Cortex of kidney (tissue), 1 donor: Measurements from ENCODE around the gene PEF1.

Experiments used
- DNase-seq: peaks from one replicate; lab custom pipeline; 2025; lab: John Stamatoyannopoulos, UW

Gene PEF1

GRCh38 chr1:31671147-31671546 is 26.5 kb upstream of the PEF1 start:
- DNase-seq, result no peak

GRCh38 chr1:31670593-31670964 is 25.9 kb upstream of the PEF1 start:
- DNase-seq, result no peak

GRCh38 chr1:31669786-31670592 is 25.3 kb upstream of the PEF1 start:
- DNase-seq, result no peak

GRCh38 chr1:31669433-31669785 is 24.7 kb upstream of the PEF1 start:
- DNase-seq, result no peak

GRCh38 chr1:31668303-31668883 is 23.7 kb upstream of the PEF1 start:
- DNase-seq, result no peak

GRCh38 chr1:31667065-31667785 is 22.5 kb upstream of the PEF1 start:
- DNase-seq, result no peak

GRCh38 chr1:31666263-31666963 is 21.7 kb upstream of the PEF1 start:
- DNase-seq, result no peak

GRCh38 chr1:31665234-31665878 is 20.7 kb upstream of the PEF1 start:
- no peak for DNase-seq

GRCh38 chr1:31664528-31664927 is 19.9 kb upstream of the PEF1 start:
- no peak for DNase-seq

GRCh38 chr1:31663622-31664452 is 19.2 kb upstream of the PEF1 start:
- DNase-seq, result no peak

- DNase-seq, result no peak
Measured at GRCh38 chr1:31662463-31662862, 17.8 kb upstream of the PEF1 start.

GRCh38 chr1:31661856-31662255 is 17.2 kb upstream of the PEF1 start:
- DNase-seq, result no peak

GRCh38 chr1:31660871-31661455 is 16.3 kb upstream of the PEF1 start:
- no peak for DNase-seq

GRCh38 chr1:31659889-31660288 is 15.2 kb upstream of the PEF1 start:
- DNase-seq, result no peak

- DNase-seq, result no peak
Measured at GRCh38 chr1:31658721-31659120, 14.0 kb upstream of the PEF1 start.

- no peak for DNase-seq
Measured at GRCh38 chr1:31657972-31658510, 13.4 kb upstream of the PEF1 start.

GRCh38 chr1:31657020-31657804 is 12.5 kb upstream of the PEF1 start:
- no peak for DNase-seq

GRCh38 chr1:31655756-31656155 is 11.1 kb upstream of the PEF1 start:
- no peak for DNase-seq

- DNase-seq, result no peak
Measured at GRCh38 chr1:31655104-31655503, 10.4 kb upstream of the PEF1 start.

GRCh38 chr1:31654474-31654776 is 9.7 kb upstream of the PEF1 start:
- no peak for DNase-seq
